Stimulated activated CD8-positive, alpha-beta memory T cell treated with anti-CD3 and anti-CD28 coated beads, Interleukin-7, amount 100 ng/mL, for 24 hours (primary cell): Measurements from ENCODE around the gene C9orf50.

Experiments used
- DNase-seq: peaks from one replicate; pipeline ENCODE4 v3.0.0-alpha.2; 2020; ENCODE audit warnings: low read depth

Gene C9orf50

DNA sequence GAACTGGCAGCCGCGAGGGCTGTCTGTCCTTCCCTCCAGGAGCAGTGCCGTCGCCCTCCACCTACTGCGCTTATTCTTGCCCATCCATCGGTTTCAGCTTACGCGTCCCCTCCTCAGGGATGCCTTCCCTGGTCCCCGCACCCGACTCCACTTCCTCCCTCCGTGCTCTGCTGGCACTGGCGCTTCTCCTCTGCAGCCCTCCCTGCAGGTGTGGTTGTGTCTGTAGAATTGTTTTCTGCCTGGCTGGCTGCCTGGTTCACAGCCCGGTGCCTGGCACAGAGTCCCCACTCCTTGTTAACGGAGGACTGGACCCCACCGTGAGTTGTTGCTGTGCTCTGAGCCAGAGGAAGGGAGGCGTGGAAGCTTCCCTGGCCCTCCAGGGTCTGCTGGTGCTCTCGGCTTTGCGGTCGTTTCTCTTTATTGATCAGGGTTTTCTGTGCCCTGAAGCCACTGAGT lies 10.8 kb upstream of the C9orf50 start:
- DNase-seq = no peak

DNA sequence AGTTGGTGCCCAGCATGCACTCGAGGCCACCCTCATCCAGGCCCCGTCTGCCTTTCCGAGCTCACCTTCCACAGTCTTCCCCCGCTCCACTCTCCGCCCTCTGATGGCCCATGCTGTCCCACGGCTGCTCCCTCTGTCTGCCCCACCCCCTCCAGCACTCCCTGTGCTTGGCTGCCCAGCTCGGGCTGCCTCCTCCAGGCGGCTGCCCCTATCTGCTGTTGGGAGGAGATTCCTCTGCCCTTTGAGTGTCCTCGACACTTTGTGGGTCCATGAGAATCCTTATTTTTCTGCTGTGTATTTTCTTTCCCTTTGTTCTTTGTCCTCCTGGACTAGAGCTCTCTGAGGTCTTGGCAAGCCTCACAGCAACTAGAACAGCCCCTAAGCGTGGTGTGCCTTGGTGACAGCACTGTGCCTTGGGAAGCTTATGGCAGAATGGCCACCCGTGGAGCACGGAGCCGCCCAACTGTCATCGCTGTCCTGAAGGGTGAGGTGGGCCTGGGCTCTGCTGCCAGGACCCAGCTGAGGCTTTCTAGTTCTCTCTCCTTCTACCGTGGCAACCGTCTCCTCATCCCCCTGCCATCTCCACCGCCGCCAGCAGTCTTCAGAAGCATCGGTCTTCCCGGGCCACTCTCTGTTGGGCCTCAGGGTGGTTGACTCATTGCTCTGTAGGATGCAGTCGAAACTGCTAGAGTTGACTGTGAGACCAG lies 10.2 kb upstream of the C9orf50 start:
- DNase-seq = no peak

DNA sequence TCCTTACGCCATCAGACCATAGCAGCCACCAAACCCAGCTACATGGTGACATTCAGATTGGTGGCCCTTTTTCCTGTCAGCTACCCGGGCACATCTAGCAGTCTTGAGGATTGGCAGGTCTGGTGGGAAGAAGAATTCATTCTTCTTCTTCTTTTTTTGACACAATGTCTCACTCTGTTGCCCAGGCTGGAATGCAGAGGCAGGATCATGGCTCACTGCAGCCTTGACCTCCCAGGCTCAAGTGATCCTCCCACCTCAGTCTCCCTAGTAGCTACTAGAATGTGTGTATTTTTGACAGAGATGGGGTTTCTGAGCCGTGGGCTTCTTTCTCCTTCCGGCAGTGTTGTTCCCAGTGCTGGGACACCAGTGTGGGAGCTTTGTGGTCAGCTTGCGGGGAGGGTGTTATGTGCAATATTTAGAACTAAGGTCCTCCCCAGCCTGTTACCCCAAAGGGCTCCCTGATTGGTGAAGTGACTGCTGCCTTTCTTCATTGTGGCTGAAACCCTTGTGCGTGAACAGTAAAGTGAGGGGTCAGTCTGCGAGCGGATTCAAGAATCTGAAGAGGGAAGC lies 8.4 kb upstream of the C9orf50 start:
- DNase-seq = no peak

- no peak for DNase-seq
These were observed 7.8 kb upstream of the C9orf50 start for GRCh38 chr9:129628709-129629108.

DNA sequence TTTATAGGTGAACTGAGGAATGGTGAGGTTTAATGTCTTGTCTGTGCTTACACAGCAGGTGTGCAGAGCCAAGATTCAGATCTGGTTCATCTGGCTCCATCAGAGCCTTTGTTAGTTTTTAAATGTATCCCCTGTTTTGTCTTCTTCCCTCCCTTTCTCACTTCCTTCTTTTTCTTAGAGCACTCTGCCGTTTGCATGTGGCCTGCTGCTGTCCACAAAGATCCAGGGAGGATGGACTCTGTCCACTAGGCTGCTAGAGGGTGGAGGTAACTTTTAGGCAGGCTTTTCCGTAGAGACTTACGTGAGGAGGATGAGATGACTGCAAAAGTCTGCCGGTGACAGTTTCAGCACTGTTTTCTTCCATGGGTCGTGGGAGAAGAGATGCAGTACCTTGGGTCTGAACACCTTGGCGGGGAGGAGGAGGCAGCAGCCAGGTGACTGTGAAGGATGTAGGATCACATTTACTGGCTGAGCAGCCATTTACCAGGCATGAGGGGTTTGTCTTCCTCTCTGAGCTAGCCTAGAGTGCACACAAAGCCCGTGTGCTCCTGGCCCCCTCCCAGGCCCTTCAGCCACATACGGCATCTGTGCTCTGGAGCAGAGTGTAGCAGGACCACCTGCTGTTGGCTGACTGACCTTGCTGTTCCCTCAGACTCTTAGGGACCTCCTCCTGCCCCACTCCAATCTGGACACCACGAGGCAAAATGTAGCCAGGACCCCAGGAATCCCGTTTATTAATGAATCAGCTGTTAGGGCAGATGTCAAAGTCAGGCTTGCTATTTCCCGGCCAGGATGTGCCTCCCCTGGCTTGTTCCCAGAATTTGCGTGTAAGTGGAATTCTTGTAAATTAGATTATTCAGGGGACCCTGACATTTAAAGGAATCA lies 6.9 kb upstream of the C9orf50 start:
- DNase-seq = no peak

- no peak for DNase-seq
These were observed 5.9 kb upstream of the C9orf50 start for GRCh38 chr9:129626625-129627284.

DNA sequence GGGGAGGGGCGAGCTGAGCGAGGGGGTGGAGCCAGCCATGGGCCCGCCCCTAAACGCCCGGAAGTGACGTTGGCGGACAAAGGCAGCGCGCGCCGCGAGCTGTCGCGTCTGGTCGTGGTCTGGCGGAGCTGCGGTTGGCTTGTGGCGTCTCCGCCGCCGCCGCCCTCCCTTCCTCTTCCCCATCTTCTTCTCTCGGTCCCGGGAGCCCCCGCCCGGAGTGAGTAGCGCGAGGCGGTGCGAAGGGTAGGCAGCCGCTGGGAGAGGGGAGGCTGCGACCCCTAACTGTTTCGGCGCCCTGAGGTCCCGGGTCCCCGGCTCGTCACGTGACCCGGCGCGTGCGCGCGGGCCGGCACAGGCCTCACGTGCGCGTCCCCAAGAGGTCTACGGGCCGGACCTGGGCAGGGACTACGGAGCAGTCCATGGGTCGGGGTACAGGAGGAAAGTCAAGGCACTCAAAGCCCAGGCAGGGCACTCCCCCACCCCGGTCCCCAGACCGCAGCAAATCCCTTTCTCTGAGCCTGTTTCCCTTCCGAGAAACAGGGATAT lies 5.3 kb upstream of the C9orf50 start, which contains the start of gene NTMT1:
TSS of gene NTMT1 (plus strand) at position 85 of the 546 bp plus-strand sequence. CDS start 6,541 bp downstream, outside the sequence.
- peak; percentile 82 for DNase-seq

GRCh38 chr9:129624947-129625346 lies 4.0 kb upstream of the C9orf50 start:
- DNase-seq = no peak

GRCh38 chr9:129624168-129624759 lies 3.4 kb upstream of the C9orf50 start:
- DNase-seq = peak; percentile 56

DNA sequence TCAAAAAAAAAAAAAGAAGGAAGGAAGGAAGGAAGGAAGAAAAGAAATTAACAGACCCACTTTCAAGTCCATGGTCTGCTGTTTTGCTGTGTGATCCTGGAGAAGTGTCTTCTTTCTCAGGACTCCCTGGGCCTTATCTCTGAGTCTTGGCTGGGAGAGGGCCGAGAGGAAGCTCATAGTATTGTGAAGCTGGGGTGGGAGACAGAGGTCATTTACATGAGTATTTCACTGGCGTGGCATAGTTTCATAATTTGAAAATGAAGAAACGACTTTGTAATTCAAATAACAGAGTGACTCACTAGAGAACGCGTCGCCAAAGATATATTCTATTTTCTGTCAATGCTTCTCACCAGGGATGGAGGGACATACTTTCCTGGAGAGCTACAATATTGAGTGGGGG lies 2.4 kb upstream of the C9orf50 start:
- DNase-seq = no peak

DNA sequence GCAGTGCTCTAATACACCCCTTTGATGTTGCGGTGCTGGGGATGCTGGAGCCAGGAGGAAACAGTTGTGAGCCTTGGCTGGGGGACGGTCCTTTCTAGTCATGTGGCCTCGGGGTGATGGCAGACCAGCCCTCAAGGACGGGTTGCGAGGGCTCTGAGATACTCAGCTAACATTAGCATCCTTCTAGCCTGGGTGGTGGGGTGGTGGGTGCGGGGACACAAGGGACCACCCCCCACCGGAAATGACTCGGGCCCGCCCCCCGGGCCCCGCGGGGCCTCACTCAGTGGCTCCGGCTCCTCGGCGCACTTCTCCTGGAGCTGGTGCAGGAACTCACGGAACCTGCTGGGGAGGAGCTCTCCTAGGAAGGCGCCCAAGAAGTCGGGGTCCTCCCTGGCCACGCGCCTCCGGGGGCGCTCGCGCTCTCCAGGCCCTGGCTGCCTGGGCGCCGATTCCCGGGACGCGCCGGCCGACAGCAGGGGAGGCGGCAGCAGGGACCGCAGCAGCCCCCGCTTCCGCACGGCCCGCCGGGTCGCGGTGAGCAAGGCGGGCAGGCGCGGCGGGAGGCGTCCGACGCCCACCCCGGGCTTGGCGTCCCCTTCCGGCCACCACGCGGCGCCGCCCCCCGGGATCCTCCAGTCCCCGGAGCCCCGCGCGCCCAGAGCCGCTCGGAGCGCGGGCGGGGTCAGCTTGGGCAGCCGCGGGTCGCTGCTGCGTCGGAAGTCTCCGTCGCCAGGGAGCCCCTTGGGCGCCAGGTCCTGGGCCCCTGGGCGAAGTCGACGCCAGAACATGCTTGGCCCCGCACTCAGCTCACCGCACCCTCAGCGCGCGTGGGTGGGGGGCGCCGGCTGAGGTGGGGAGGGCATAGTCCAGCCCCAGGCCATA lies 873 bp downstream of the C9orf50 start:
- DNase-seq = no peak

GRCh38 chr9:129617167-129617566 lies 3.7 kb downstream of the C9orf50 start:
- no peak for DNase-seq

- DNase-seq = no peak
These were observed 5.3 kb downstream of the C9orf50 start for GRCh38 chr9:129615407-129616285.

DNA sequence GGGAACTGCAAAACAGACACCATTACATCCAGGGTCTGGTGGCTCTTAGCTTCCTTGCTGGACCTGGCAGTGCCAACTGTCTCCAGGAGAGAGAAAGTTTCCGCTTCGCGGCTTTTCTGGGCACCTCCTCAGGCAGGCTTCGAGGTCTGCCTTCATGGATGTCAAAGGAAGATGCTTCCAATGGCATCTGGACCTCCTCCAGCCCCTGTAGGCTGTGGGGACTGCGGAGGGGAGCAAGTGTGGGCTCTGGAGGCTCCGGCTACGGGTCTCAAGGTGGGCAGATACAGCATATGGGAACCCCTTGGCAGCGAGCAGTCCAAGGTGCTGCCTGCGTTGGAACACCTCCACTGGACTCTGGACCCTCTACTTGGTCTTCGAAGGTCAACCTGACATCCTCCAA lies 6.0 kb downstream of the C9orf50 start:
- no peak for DNase-seq

- DNase-seq = no peak
These were observed 7.3 kb downstream of the C9orf50 start for GRCh38 chr9:129613520-129614175.

GRCh38 chr9:129612815-129613519 lies 7.9 kb downstream of the C9orf50 start:
- DNase-seq = no peak

DNA sequence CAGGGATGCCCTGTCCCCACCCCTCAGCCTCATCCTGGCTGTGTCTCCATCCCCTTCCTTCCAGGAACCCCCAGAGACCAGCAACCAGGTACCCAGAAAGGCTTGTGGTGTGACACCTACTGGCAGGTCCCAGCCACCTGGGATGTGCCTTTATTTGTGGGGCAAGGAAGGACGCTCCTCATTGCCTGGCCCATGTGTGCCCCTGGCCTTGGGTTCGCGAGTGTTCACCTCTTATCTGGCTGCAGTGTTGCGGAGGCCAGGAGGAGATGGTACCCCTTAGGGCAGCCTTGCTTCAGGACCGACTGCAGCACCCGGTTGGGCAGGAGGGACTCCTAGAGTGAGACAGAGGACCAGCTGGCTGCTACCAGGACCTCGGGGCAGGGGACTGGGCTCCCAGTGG lies 8.8 kb downstream of the C9orf50 start:
- DNase-seq = no peak

- no peak for DNase-seq
These were observed 9.5 kb downstream of the C9orf50 start for GRCh38 chr9:129611307-129611800.
